ENCODE results near the gene CRHR1. TPM values are rescaled to one million over a fixed set of nuclear protein-coding genes. Genes with fewer than 3 reads are reported as not detected.

The CRHR1 gene
- total RNA-seq: 10 to 100 TPM in 2 of 4 donors, 1 to 10 TPM in 2; 1.5 to 24.7 (median 7.4) TPM

- Histone ChIP-seq H3K9me3 (no peaks in the 10 kb centered on the region), H3K4me1 (no peaks in the 10 kb centered on the region), H3K27ac (peak within 1 kb of the TSS; percentile 44 to 57), H3K4me3 (peak within 1 kb of the TSS; percentile 44 to 45), H3K36me3 (no peaks in the 10 kb centered on the region), H3K27me3 (no peaks in the 10 kb centered on the region)
- no peak for DNase-seq
- intact Hi-C loops (cut with DNase I; ENCODE audit: low total_unique reads): no loop called here
- TF ChIP-seq CTCF (IDR thresholded peaks at IDR 0.05) (no peak), POLR2A (IDR thresholded peaks at IDR 0.05) (no peak)
Observed at GRCh38 chr17:45784293-45784740, at the start of gene CRHR1. CRHR1 (plus strand) TSS chr17:45784320; CDS start chr17:45784545, 225 bp downstream.

GRCh38 chr17:45734598-45734997 lies 49.5 kb upstream of the CRHR1 start:
- no peaks in the 10 kb centered on the region for H3K4me1 ChIP-seq
- TF ChIP-seq CTCF (IDR thresholded peaks at IDR 0.05) (no peak), POLR2A (IDR thresholded peaks at IDR 0.05) (no peak)
- intact Hi-C loops (cut with DNase I; ENCODE audit: low total_unique reads): no loop called here
- H3K27me3 ChIP-seq: no peaks in the 10 kb centered on the region
- H3K36me3 ChIP-seq: no peaks in the 10 kb centered on the region
- H3K4me3 ChIP-seq: no peak overlapping the region
- no peaks in the 10 kb centered on the region for H3K9me3 ChIP-seq
- DNase-seq: no peak
- no peak overlapping the region for H3K27ac ChIP-seq

GRCh38 chr17:45735488-45735887 lies 48.6 kb upstream of the CRHR1 start:
- Histone ChIP-seq H3K27me3 (no peaks in the 10 kb centered on the region), H3K9me3 (no peaks in the 10 kb centered on the region), H3K4me3 (no peak overlapping the region), H3K4me1 (no peaks in the 10 kb centered on the region), H3K36me3 (no peaks in the 10 kb centered on the region), H3K27ac (no peak overlapping the region)
- DNase-seq: no peak
- TF ChIP-seq POLR2A (IDR thresholded peaks at IDR 0.05): no peak
- no peak for TF ChIP-seq CTCF (IDR thresholded peaks at IDR 0.05)
- intact Hi-C loops (cut with DNase I; ENCODE audit: low total_unique reads): no loop called here

- Histone ChIP-seq H3K4me3 (no peak overlapping the region), H3K4me1 (no peaks in the 10 kb centered on the region), H3K27ac (no peak overlapping the region), H3K9me3 (no peaks in the 10 kb centered on the region), H3K36me3 (no peaks in the 10 kb centered on the region), H3K27me3 (no peaks in the 10 kb centered on the region)
- TF ChIP-seq CTCF (IDR thresholded peaks at IDR 0.05) (no peak), POLR2A (IDR thresholded peaks at IDR 0.05) (no peak)
- DNase-seq: no peak
- intact Hi-C loops (cut with DNase I; ENCODE audit: low total_unique reads): no loop called here
Observed at GRCh38 chr17:45739786-45740185, 44.3 kb upstream of the CRHR1 start.

GRCh38 chr17:45740553-45741330 lies 43.4 kb upstream of the CRHR1 start:
- Histone ChIP-seq H3K27me3 (no peaks in the 10 kb centered on the region), H3K9me3 (no peaks in the 10 kb centered on the region), H3K4me1 (no peaks in the 10 kb centered on the region), H3K27ac (no peak overlapping the region), H3K36me3 (no peaks in the 10 kb centered on the region), H3K4me3 (no peak overlapping the region)
- no peak for TF ChIP-seq CTCF (IDR thresholded peaks at IDR 0.05)
- TF ChIP-seq POLR2A (IDR thresholded peaks at IDR 0.05): no peak
- DNase-seq: peak in 1 of 2 donors; percentile 21
- intact Hi-C loops (cut with DNase I; ENCODE audit: low total_unique reads): no loop called here

Data from uterus (tissue), 4 donors.